HepG2 (cell line): Measurements from ENCODE around the gene PADI4. TPM values are rescaled to one million over a fixed set of nuclear protein-coding genes. Genes with fewer than 3 reads are reported as not detected.

Source experiments
- ATAC-seq: fragments of 200-7000 bp; cut with Tn5 transposase; 3 replicates; pipeline ENCODE4 v1.9.1; 2020; ENCODE audit warnings: mild to moderate bottlenecking, moderate library complexity
- BruUV-seq: library from RNA; stranded (reverse); fragments of 400-500 nt; replicated peaks from 2 replicates; lab custom pipeline; 2021; lab: Mats Ljungman, UMichigan
- CTCF ChIA-PET: fragments of 300-600 bp; formaldehyde crosslinking; extraction: SDS; loops from one replicate; lab custom pipeline; 2021; ENCODE audit warnings: low total read pairs, inconsistent platforms, low intra/inter-chr PET ratio; lab: Yijun Ruan, JAX
- POLR2A ChIA-PET: fragments of 350-600 bp; sonication (Branson Sonifier 250); formaldehyde crosslinking; loops from one replicate; lab custom pipeline; 2020; ENCODE audit warnings: antibody characterized with exemption, inconsistent platforms; lab: Yijun Ruan, JAX
- DNase-seq: peaks from one replicate; pipeline ENCODE4 v3.0.0-alpha.2; 2015; ENCODE audit warnings: low spot score
- FAIRE-seq: peaks from 3 replicates; lab custom pipeline; 2011; peaks lifted over from hg19 to GRCh38; lab: Jason Lieb, UNC
- H2AFZ ChIP-seq: one replicate; pipeline ENCODE4 v1.6.1; 2011; ENCODE audit warnings: low read length, inconsistent platforms
- H3K27ac ChIP-seq: fragments of 300-600 bp; 3 replicates; pipeline ENCODE4 v1.8.0; 2011; ENCODE audit warnings: mixed run types, mild to moderate bottlenecking, mixed read lengths, low read length, inconsistent platforms; ENCODE audit not compliant: insufficient read depth; ENCODE audit errors: extremely low read length
- H3K27me3 ChIP-seq, 2 experiments: fragments of 200-600 bp in 1 of 2; 2 replicates in 1 of 2; 3 replicates in 1 of 2; pipeline versions ENCODE4 v1.6.0 to v1.8.0; 2011; ENCODE audit warnings: low read length in 2 of 2, mild to moderate bottlenecking in 2 of 2, moderate library complexity in 2 of 2, inconsistent platforms in 1 of 2; ENCODE audit not compliant: insufficient read depth in 2 of 2, control insufficient read depth in 1 of 2
- H3K36me3 ChIP-seq, 2 experiments: fragments of 200-600 bp in 1 of 2; replicated peaks in 1 of 2; 2 replicates in 1 of 2; 3 replicates in 1 of 2; pipeline versions ENCODE4 v1.5.1 to v1.8.0; 2011; ENCODE audit warnings: low read length in 2 of 2, inconsistent platforms in 1 of 2; ENCODE audit not compliant: insufficient read depth in 2 of 2, control insufficient read depth in 1 of 2
- H3K4me1 ChIP-seq: 2 replicates; pipeline ENCODE4 v1.5.1; 2012; ENCODE audit warnings: low read length, inconsistent platforms; ENCODE audit not compliant: insufficient read depth
- H3K4me2 ChIP-seq: 2 replicates; pipeline ENCODE4 v1.6.0; 2011; ENCODE audit warnings: low read depth, low read length, inconsistent platforms
- H3K4me3 ChIP-seq, 3 experiments: fragments of 200-600 bp in 1 of 3; sonication (generic), shearing (Covaris generic) in 1 of 3; replicated peaks in 1 of 3; 2 replicates each; pipeline ENCODE4 v1.5.1; 2011 to 2016; ENCODE audit warnings: low read length in 3 of 3, inconsistent platforms in 2 of 3, low read depth in 2 of 3, mild to moderate bottlenecking in 2 of 3, control low read depth in 1 of 3, mixed read lengths in 1 of 3; ENCODE audit not compliant: insufficient read depth in 1 of 3
- H3K79me2 ChIP-seq: one replicate; pipeline ENCODE4 v1.6.1; 2011; ENCODE audit warnings: low read length, inconsistent platforms; ENCODE audit not compliant: insufficient read depth
- H3K9ac ChIP-seq: 2 replicates; pipeline ENCODE4 v1.6.0; 2011; ENCODE audit warnings: mild to moderate bottlenecking, low read depth, low read length, inconsistent platforms; ENCODE audit not compliant: insufficient read depth
- H3K9me3 ChIP-seq: 2 replicates; pipeline ENCODE4 v1.5.1; 2012; ENCODE audit warnings: mild to moderate bottlenecking, low read length
- H4K20me1 ChIP-seq: 2 replicates; pipeline ENCODE4 v1.6.0; 2011; ENCODE audit warnings: inconsistent platforms, mild to moderate bottlenecking, low read length, moderate library complexity; ENCODE audit not compliant: insufficient read depth
- ARNT ChIP-seq: fragments of 450-650 bp; IDR thresholded peaks from 2 replicates; pipeline ENCODE4 v1.6.1; 2017
- CERS6 ChIP-seq: sonication (generic); formaldehyde crosslinking; IDR thresholded peaks from 2 replicates; pipeline ENCODE4 v1.5.0; 2020; ENCODE audit warnings: missing genetic modification reagents
- GTF2F1 ChIP-seq: fragments of 150-350 bp; IDR thresholded peaks from 2 replicates; pipeline ENCODE4 v1.6.1; 2014; ENCODE audit warnings: low read length
- PPARG ChIP-seq: conservative IDR thresholded peaks from 2 replicates; pipeline ENCODE4 v1.6.1; 2016; ENCODE audit warnings: missing biosample characterization, missing genetic modification reagents
- TEAD2 ChIP-seq: sonication (generic); formaldehyde crosslinking; IDR thresholded peaks from 2 replicates; pipeline ENCODE4 v1.9.0; 2021; ENCODE audit warnings: missing genetic modification reagents
- ZNF530 ChIP-seq: sonication (generic); formaldehyde crosslinking; IDR thresholded peaks from 2 replicates; pipeline ENCODE4 v1.5.0; 2020; ENCODE audit warnings: low read depth, mild to moderate bottlenecking, missing genetic modification reagents
- ZNF660 ChIP-seq: sonication (generic); formaldehyde crosslinking; IDR thresholded peaks from 2 replicates; pipeline ENCODE4 v1.5.1; 2020; ENCODE audit warnings: mild to moderate bottlenecking, low read depth, missing genetic modification reagents, borderline replicate concordance
- WGBS: methylation state at CpG from one replicate; pipeline ENCODE4 v1.1.6; 2017; ENCODE audit warnings: low lambda C conversion rate; 5-methylcytosine and 5-hydroxymethylcytosine counted together
- in situ Hi-C: cut with HindIII; loops from 2 replicates; pipeline ENCODE4 v1.10.0; 2017; ENCODE audit warnings: low pct_unique_long_range_greater_than_20kb; ENCODE audit not compliant: extremely low pct_ligation_motif_present
- intact Hi-C: fragments of 100-400 bp; cut with micrococcal nuclease; formaldehyde crosslinking; loops from one replicate; pipeline ENCODE4 v1.10.0; 2022; ENCODE audit not compliant: unreplicated experiment
- polyA plus RNA-seq, 8 experiments: library from polyadenylated mRNA; depleted of rRNA in 3 of 8; stranded (reverse) in 7 of 8; unstranded in 1 of 8; fragments of >200 nt; fragmentation: Illumina TruSeq in 4 of 8; extraction: Trizol in 4 of 8; gene quantifications; 2 replicates each; pipeline versions ENCODE4 v1.2.1 to v1.2.3, GENCODE V29; 2011 to 2016; ENCODE audit warnings: low read depth in 4 of 8, missing spikeins in 1 of 8, mixed read lengths in 1 of 8; ENCODE audit not compliant: insufficient read depth in 1 of 8
- total RNA-seq, 5 experiments: library from RNA; depleted of rRNA; stranded (reverse); fragments of >200 nt; fragmentation: Illumina TruSeq; extraction: Trizol; gene quantifications; 2 replicates each; pipeline ENCODE4 v1.2.3, GENCODE V29; 2016; ENCODE audit warnings: low read depth in 1 of 5
- TF ChIP-seq, protein P1 (sequence below): IDR thresholded peaks from 2 replicates; pipeline ENCODE4 v1.6.1; 2012; ENCODE audit warnings: low read depth, low read length, improper control_type of control experiment

PADI4 gene
- total and polyA plus RNA-seq, 2 of the 13 experiments (the other 11 are each of a cell fraction or from before 2014, with no cell fraction given), result 0.04 TPM

DNA sequence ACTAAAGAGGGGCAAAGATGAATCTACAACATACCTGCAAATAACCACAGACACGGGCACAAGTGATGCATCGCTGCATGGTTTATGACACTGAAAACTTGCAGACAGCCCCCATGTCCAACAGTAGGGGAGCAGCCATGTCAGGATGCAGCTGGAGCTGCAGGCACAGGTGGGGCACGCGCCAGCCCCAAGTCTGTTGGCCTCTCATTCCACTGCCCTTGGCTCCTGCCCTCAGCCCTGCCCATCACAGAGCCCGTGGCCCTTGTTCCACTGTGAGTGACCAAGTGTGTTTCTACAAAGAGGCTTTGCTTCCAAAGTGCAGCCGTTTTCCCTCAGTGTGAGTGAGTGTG is 3.2 kb upstream of the PADI4 start:
- H3K27me3 ChIP-seq, result peaks cover 0 to 1% of the 10 kb centered on the region in 2 experiments; a peak in 2 of 5 replicates
- no peak overlapping the region for H3K4me2 ChIP-seq
- no peaks in the 10 kb centered on the region for H3K9me3 ChIP-seq
- TF ChIP-seq TEAD2 (CRISPR knock-in tag) (no peak), CERS6 (CRISPR knock-in tag) (no peak), ZNF530 (CRISPR knock-in tag) (no peak), PPARG (CRISPR knock-in tag) (no peak), ZNF660 (no peak), ARNT (no peak), GTF2F1 (no peak)
- TF ChIP-seq, protein P1, sequence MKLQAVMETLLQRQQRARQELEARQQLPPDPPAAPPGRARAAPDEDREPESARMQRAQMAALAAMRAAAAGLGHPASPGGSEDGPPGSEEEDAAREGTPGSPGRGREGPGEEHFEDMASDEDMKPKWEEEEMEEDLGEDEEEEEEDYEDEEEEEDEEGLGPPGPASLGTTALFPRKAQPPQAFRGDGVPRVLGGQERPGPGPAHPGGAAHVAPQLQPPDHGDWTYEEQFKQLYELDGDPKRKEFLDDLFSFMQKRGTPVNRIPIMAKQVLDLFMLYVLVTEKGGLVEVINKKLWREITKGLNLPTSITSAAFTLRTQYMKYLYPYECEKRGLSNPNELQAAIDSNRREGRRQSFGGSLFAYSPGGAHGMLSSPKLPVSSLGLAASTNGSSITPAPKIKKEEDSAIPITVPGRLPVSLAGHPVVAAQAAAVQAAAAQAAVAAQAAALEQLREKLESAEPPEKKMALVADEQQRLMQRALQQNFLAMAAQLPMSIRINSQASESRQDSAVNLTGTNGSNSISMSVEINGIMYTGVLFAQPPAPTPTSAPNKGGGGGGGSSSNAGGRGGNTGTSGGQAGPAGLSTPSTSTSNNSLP, result no peak
- POLR2A ChIA-PET, result no interaction called here
- CTCF ChIA-PET, result no interaction called here
- BruUV-seq, result no TSS peak
- intact Hi-C loops (no loop called here), in situ Hi-C loops (no loop called here)
- no peak overlapping the region for H3K27ac ChIP-seq
- 23% methylated on average over 5 of the region's 6 CpGs for WGBS
- no peak overlapping the region for H3K9ac ChIP-seq
- no peaks in the 10 kb centered on the region for H3K79me2 ChIP-seq
- no peak overlapping the region for H3K4me3 ChIP-seq
- DNase-seq (no peak), FAIRE-seq (no peak), ATAC-seq (no peak)
- no peak overlapping the region for H2AFZ ChIP-seq
- no peaks in the 10 kb centered on the region for H3K36me3 ChIP-seq
- no peaks in the 10 kb centered on the region for H3K4me1 ChIP-seq
- no peaks in the 10 kb centered on the region for H4K20me1 ChIP-seq
